Calu3 (cell line): ENCODE results near the gene REXO1. TPM values are rescaled to one million over a fixed set of nuclear protein-coding genes. Genes with fewer than 3 reads are reported as not detected.

Experiments used
- BruUV-seq: library from RNA; stranded (reverse); fragments of 400-500 nt; replicated peaks from 2 replicates; lab custom pipeline; 2021; lab: Mats Ljungman, UMichigan
- CTCF ChIA-PET: fragments of 300-600 bp; sonication (Branson Sonifier 250); formaldehyde crosslinking; loops from one replicate; lab custom pipeline; 2022; ENCODE audit warnings: antibody characterized with exemption; lab: Charles Lee
- DNase-seq: peaks from one replicate; pipeline ENCODE4 v3.0.0; 2022
- H3K27ac Mint-ChIP-seq: one replicate; pipeline ENCODE4 v1.8.0; 2022; ENCODE audit warnings: mixed read lengths; ENCODE audit not compliant: unreplicated experiment
- H3K27me3 Mint-ChIP-seq: one replicate; pipeline ENCODE4 v1.8.0; 2022; ENCODE audit warnings: mixed read lengths; ENCODE audit not compliant: unreplicated experiment
- H3K36me3 Mint-ChIP-seq: one replicate; pipeline ENCODE4 v1.8.0; 2022; ENCODE audit warnings: mild to moderate bottlenecking, moderate library complexity, mixed read lengths; ENCODE audit not compliant: insufficient read depth, unreplicated experiment
- H3K4me1 Mint-ChIP-seq: one replicate; pipeline ENCODE4 v1.8.0; 2022; ENCODE audit warnings: mild to moderate bottlenecking, low read depth, mixed read lengths; ENCODE audit not compliant: unreplicated experiment
- H3K4me3 Mint-ChIP-seq: one replicate; pipeline ENCODE4 v1.8.0; 2022; ENCODE audit warnings: mild to moderate bottlenecking, low read depth, moderate library complexity, mixed read lengths; ENCODE audit not compliant: unreplicated experiment
- H3K9me3 Mint-ChIP-seq: one replicate; pipeline ENCODE4 v1.8.0; 2022; ENCODE audit warnings: low read depth, mixed read lengths; ENCODE audit not compliant: unreplicated experiment
- CTCF ChIP-seq: fragments of 200-600 bp; IDR thresholded peaks from one replicate; pipeline ENCODE4 v1.8.0; 2022; ENCODE audit warnings: antibody characterized with exemption; ENCODE audit not compliant: unreplicated experiment
- intact Hi-C: fragments of 100-400 bp; cut with micrococcal nuclease; formaldehyde crosslinking; loops from one replicate; pipeline ENCODE4 v1.10.0; 2022; ENCODE audit not compliant: unreplicated experiment
- total RNA-seq: library from RNA; stranded (reverse); gene quantifications from 2 replicates; pipeline ENCODE4 v1.2.3, GENCODE V29; 2022

REXO1 gene
- total RNA-seq, 1 experiment from 2014 or later = 34.1 TPM

GRCh38 chr19:1807030-1807694 lies 41.1 kb downstream of the REXO1 start:
- no TSS peak for BruUV-seq
- H3K27ac Mint-ChIP-seq = no peak overlapping the region
- no peak for DNase-seq
- no peaks in the 10 kb centered on the region for H3K27me3 Mint-ChIP-seq
- H3K36me3 Mint-ChIP-seq = peaks cover 11% of the 10 kb centered on the region
- peaks cover 13% of the 10 kb centered on the region for H3K4me1 Mint-ChIP-seq
- intact Hi-C loops = no loop called here
- CTCF ChIA-PET = no interaction called here
- TF ChIP-seq CTCF = no peak
- no peaks in the 10 kb centered on the region for H3K9me3 Mint-ChIP-seq
- H3K4me3 Mint-ChIP-seq = no peak overlapping the region

- DNase-seq = no peak
- no peak overlapping the region for H3K27ac Mint-ChIP-seq
- no peak overlapping the region for H3K4me3 Mint-ChIP-seq
- BruUV-seq = no TSS peak
- no peaks in the 10 kb centered on the region for H3K27me3 Mint-ChIP-seq
- intact Hi-C loops = no loop called here
- CTCF ChIA-PET = no interaction called here
- H3K36me3 Mint-ChIP-seq = peaks cover 7% of the 10 kb centered on the region
- TF ChIP-seq CTCF = no peak
- H3K4me1 Mint-ChIP-seq = peaks cover 9% of the 10 kb centered on the region
- no peaks in the 10 kb centered on the region for H3K9me3 Mint-ChIP-seq
Observed at GRCh38 chr19:1806184-1807029, 41.9 kb downstream of the REXO1 start.

GRCh38 chr19:1805401-1806183 lies 42.7 kb downstream of the REXO1 start:
- intact Hi-C loops = no loop called here
- Mint-ChIP-seq H3K4me3 (no peak overlapping the region), H3K36me3 (peaks cover 3% of the 10 kb centered on the region), H3K27ac (no peak overlapping the region), H3K4me1 (peaks cover under 1% of the 10 kb centered on the region), H3K27me3 (no peaks in the 10 kb centered on the region), H3K9me3 (no peaks in the 10 kb centered on the region)
- DNase-seq = no peak
- no peak for TF ChIP-seq CTCF
- BruUV-seq = no TSS peak
- CTCF ChIA-PET = no interaction called here

- Mint-ChIP-seq H3K9me3 (no peaks in the 10 kb centered on the region), H3K4me1 (no peaks in the 10 kb centered on the region), H3K4me3 (no peak overlapping the region), H3K27me3 (no peaks in the 10 kb centered on the region), H3K36me3 (peaks cover 5% of the 10 kb centered on the region), H3K27ac (no peak overlapping the region)
- CTCF ChIA-PET = no interaction called here
- DNase-seq = no peak
- TF ChIP-seq CTCF = no peak
- intact Hi-C loops = no loop called here
- BruUV-seq = no TSS peak
Observed at GRCh38 chr19:1804858-1805257, 43.4 kb downstream of the REXO1 start.
